ENCODE measurements around the gene TMEM143. TPM values are rescaled to one million over a fixed set of nuclear protein-coding genes. Genes with fewer than 3 reads are reported as not detected.

The TMEM143 gene
- total and polyA plus RNA-seq, 4 donors, result 4.1 to 12.3 (median 9.3) TPM

- ATAC-seq (ENCODE audit: insufficient read depth, low FRiP score), result no peak
Measured at GRCh38 chr19:48355365-48355954, 8.3 kb downstream of the TMEM143 start.

GRCh38 chr19:48354332-48354992, 9.3 kb downstream of the TMEM143 start:
- DNase-seq, result peak in 1 of 3 donors; percentile 28
- no peaks in the 10 kb centered on the region for H3K27me3 ChIP-seq (ENCODE audit: control insufficient read depth in 3 of 3, insufficient read depth in 3 of 3, low read length in 2 of 3)
- 91 to 94% methylated on average over 15 of the region's 15 CpGs for WGBS, 2 donors

More at GRCh38 chr19:48355365-48355954, 8.3 kb downstream of the TMEM143 start:
- Histone ChIP-seq H3K27me3 (ENCODE audit: control insufficient read depth in 3 of 3, insufficient read depth in 3 of 3, low read length in 2 of 3) (no peaks in the 10 kb centered on the region), H3K36me3 (ENCODE audit: control insufficient read depth in 4 of 4, insufficient read depth in 4 of 4, low read length in 4 of 4) (no peaks in the 10 kb centered on the region), H3K27ac (ENCODE audit: low read depth in 1 of 2, low read length in 1 of 2) (no peak overlapping the region), H3K9me3 (ENCODE audit: control insufficient read depth in 4 of 4, insufficient read depth in 3 of 4, low read length in 3 of 4) (no peaks in the 10 kb centered on the region), H3K9ac (ENCODE audit: insufficient read depth in 1 of 2, low read length in 2 of 2) (no peak overlapping the region), H3K4me3 (no peak overlapping the region), H3K4me1 (ENCODE audit: control insufficient read depth in 5 of 5, insufficient read depth in 5 of 5, low read length in 5 of 5) (no peaks in the 10 kb centered on the region)
- WGBS, 2 donors, result 88 to 92% methylated on average over 12 of the region's 12 CpGs
- no peak for TF ChIP-seq CTCF (IDR thresholded peaks at IDR 0.05; ENCODE audit: control extremely low read depth, extremely low read depth)
- no peak for DNase-seq

GRCh38 chr19:48353677-48354076, 10.1 kb downstream of the TMEM143 start:
- H3K36me3 ChIP-seq (ENCODE audit: control insufficient read depth in 4 of 4, insufficient read depth in 4 of 4, low read length in 4 of 4), result no peaks in the 10 kb centered on the region
- 88 to 89% methylated on average over 5 of the region's 5 CpGs for WGBS, 2 donors
- no peak overlapping the region for H3K9ac ChIP-seq (ENCODE audit: insufficient read depth in 1 of 2, low read length in 2 of 2)
- no peak overlapping the region for H3K27ac ChIP-seq (ENCODE audit: low read depth in 1 of 2, low read length in 1 of 2)
- DNase-seq (no peak), ATAC-seq (ENCODE audit: insufficient read depth, low FRiP score) (no peak)
- no peak overlapping the region for H3K4me3 ChIP-seq
- no peaks in the 10 kb centered on the region for H3K4me1 ChIP-seq (ENCODE audit: control insufficient read depth in 5 of 5, insufficient read depth in 5 of 5, low read length in 5 of 5)
- TF ChIP-seq CTCF (IDR thresholded peaks at IDR 0.05; ENCODE audit: control extremely low read depth, extremely low read depth), result no peak
- H3K9me3 ChIP-seq (ENCODE audit: control insufficient read depth in 4 of 4, insufficient read depth in 3 of 4, low read length in 3 of 4), result no peaks in the 10 kb centered on the region
- H3K27me3 ChIP-seq (ENCODE audit: control insufficient read depth in 3 of 3, insufficient read depth in 3 of 3, low read length in 2 of 3), result no peaks in the 10 kb centered on the region

More at GRCh38 chr19:48354332-48354992, 9.3 kb downstream of the TMEM143 start:
- H3K4me1 ChIP-seq (ENCODE audit: control insufficient read depth in 5 of 5, insufficient read depth in 5 of 5, low read length in 5 of 5), result no peaks in the 10 kb centered on the region
- H3K36me3 ChIP-seq (ENCODE audit: control insufficient read depth in 4 of 4, insufficient read depth in 4 of 4, low read length in 4 of 4), result no peaks in the 10 kb centered on the region
- no peak overlapping the region for H3K9ac ChIP-seq (ENCODE audit: insufficient read depth in 1 of 2, low read length in 2 of 2)
- no peak overlapping the region for H3K4me3 ChIP-seq
- H3K9me3 ChIP-seq (ENCODE audit: control insufficient read depth in 4 of 4, insufficient read depth in 3 of 4, low read length in 3 of 4), result no peaks in the 10 kb centered on the region
- no peak for TF ChIP-seq CTCF (IDR thresholded peaks at IDR 0.05; ENCODE audit: control extremely low read depth, extremely low read depth)
- no peak overlapping the region for H3K27ac ChIP-seq (ENCODE audit: low read depth in 1 of 2, low read length in 1 of 2)
- ATAC-seq (ENCODE audit: insufficient read depth, low FRiP score), result no peak
